Activated naive CD4-positive, alpha-beta T cell treated with anti-CD3 and anti-CD28 coated beads for 36 hours (primary cell): ENCODE data around the gene CCDC12. TPM values are rescaled to one million over a fixed set of nuclear protein-coding genes. Genes with fewer than 3 reads are reported as not detected.
A peak's percentile ranks its signal among the peaks of the same experiment; 100 is the strongest.

Experiments
- CTCF ChIA-PET: fragments of 350-600 bp; sonication (Branson Sonifier 250); formaldehyde crosslinking; loops from one replicate; lab custom pipeline; 2021; ENCODE audit warnings: antibody characterized with exemption; lab: Charles Lee
- DNase-seq: peaks from one replicate; pipeline ENCODE4 v3.0.0-alpha.2; 2020
- H3K27ac Mint-ChIP-seq: one replicate; pipeline ENCODE4 v1.8.0; 2021; ENCODE audit warnings: mild to moderate bottlenecking, mixed read lengths
- H3K27me3 Mint-ChIP-seq: one replicate; pipeline ENCODE4 v1.8.0; 2021; ENCODE audit warnings: low read depth, mixed read lengths
- H3K36me3 Mint-ChIP-seq: one replicate; pipeline ENCODE4 v1.8.0; 2021; ENCODE audit warnings: low read depth, mixed read lengths
- H3K4me1 Mint-ChIP-seq: one replicate; pipeline ENCODE4 v1.8.0; 2021; ENCODE audit warnings: low read depth, mixed read lengths
- H3K4me3 Mint-ChIP-seq: one replicate; pipeline ENCODE4 v1.8.0; 2021; ENCODE audit warnings: mild to moderate bottlenecking, moderate library complexity, mixed read lengths
- H3K9me3 Mint-ChIP-seq: one replicate; pipeline ENCODE4 v1.8.0; 2021; ENCODE audit warnings: mixed read lengths
- intact Hi-C: fragments of 100-400 bp; cut with micrococcal nuclease; formaldehyde crosslinking; loops from one replicate; pipeline ENCODE4 v1.15.1; 2023
- total RNA-seq, 2 experiments: library from RNA; stranded (reverse); gene quantifications; one replicate each; pipeline ENCODE4 v1.2.3, GENCODE V29; 2021

The CCDC12 gene
- total RNA-seq, 2 experiments from 2014 or later, result 37.6 to 43.0 TPM

GRCh38 chr3:47013231-47013630 is 36.7 kb upstream of the CCDC12 start:
- intact Hi-C loops, result no loop called here
- CTCF ChIA-PET, result no interaction called here

GRCh38 chr3:47012342-47013230 is 36.0 kb upstream of the CCDC12 start:
- H3K9me3 Mint-ChIP-seq, result no peaks in the 10 kb centered on the region
- peaks cover 13% of the 10 kb centered on the region for H3K36me3 Mint-ChIP-seq
- peak; percentile 5 for DNase-seq
- H3K27me3 Mint-ChIP-seq, result no peaks in the 10 kb centered on the region
- CTCF ChIA-PET, result no interaction called here
- H3K4me1 Mint-ChIP-seq, result peaks cover 15% of the 10 kb centered on the region
- peak overlapping the region; percentile 12 for H3K27ac Mint-ChIP-seq
- intact Hi-C loops, result no loop called here
- H3K4me3 Mint-ChIP-seq, result no peak overlapping the region

More at GRCh38 chr3:47013231-47013630, 36.7 kb upstream of the CCDC12 start:
- Mint-ChIP-seq H3K36me3 (peaks cover 14% of the 10 kb centered on the region), H3K27me3 (no peaks in the 10 kb centered on the region), H3K9me3 (no peaks in the 10 kb centered on the region), H3K27ac (no peak overlapping the region), H3K4me3 (no peak overlapping the region), H3K4me1 (peaks cover 21% of the 10 kb centered on the region)
- peak; percentile 3 for DNase-seq

DNA sequence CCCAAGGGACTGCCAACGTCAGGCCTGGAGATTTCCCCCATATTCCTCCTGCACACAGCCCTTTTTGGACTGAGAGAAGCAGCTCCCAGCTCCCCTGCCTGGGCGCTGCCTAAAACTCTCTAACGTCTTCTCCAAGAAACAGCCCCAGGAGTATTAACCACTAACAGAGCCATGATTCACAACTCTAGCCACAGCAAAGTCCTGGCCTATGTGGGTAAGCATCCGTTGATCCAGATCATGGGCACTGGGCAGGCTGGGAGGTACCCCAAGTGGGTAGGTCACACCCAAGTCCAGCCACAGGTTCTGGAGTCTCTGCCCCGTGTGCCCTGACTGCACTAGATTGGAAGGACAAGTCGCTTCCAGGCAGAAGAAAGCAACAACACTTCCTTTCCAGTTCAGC is 34.8 kb upstream of the CCDC12 start:
- Mint-ChIP-seq H3K27me3 (no peaks in the 10 kb centered on the region), H3K9me3 (no peaks in the 10 kb centered on the region), H3K4me1 (peaks cover 2% of the 10 kb centered on the region), H3K27ac (no peak overlapping the region), H3K36me3 (peaks cover 9% of the 10 kb centered on the region), H3K4me3 (no peak overlapping the region)
- CTCF ChIA-PET, result no interaction called here
- peak; percentile 3 for DNase-seq
- intact Hi-C loops, result no loop called here

DNA sequence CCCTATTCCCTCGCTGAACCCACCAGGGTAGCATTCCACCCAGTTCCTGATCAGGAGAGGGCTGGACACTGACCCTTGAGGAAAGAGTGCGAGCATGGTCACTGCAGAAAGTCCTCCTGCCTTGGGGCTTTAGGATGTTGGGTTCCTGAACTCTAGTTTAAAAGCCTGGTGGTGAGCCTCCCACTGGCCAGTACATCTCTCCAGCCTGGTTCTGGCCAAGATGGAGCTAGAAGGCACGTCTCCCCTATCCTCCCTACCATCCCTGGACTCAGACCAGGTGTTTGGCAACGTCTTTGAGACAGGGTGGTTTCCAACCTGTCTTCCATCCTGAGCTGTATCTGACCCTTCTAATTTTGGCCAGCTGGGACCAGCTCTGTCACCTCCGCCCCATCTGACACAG is 34.4 kb upstream of the CCDC12 start:
- DNase-seq, result peak; percentile 1
- CTCF ChIA-PET, result no interaction called here
- peaks cover 10% of the 10 kb centered on the region for H3K36me3 Mint-ChIP-seq
- H3K9me3 Mint-ChIP-seq, result no peaks in the 10 kb centered on the region
- no peaks in the 10 kb centered on the region for H3K27me3 Mint-ChIP-seq
- no peak overlapping the region for H3K27ac Mint-ChIP-seq
- no peak overlapping the region for H3K4me3 Mint-ChIP-seq
- intact Hi-C loops, result no loop called here
- peaks cover 2% of the 10 kb centered on the region for H3K4me1 Mint-ChIP-seq

DNA sequence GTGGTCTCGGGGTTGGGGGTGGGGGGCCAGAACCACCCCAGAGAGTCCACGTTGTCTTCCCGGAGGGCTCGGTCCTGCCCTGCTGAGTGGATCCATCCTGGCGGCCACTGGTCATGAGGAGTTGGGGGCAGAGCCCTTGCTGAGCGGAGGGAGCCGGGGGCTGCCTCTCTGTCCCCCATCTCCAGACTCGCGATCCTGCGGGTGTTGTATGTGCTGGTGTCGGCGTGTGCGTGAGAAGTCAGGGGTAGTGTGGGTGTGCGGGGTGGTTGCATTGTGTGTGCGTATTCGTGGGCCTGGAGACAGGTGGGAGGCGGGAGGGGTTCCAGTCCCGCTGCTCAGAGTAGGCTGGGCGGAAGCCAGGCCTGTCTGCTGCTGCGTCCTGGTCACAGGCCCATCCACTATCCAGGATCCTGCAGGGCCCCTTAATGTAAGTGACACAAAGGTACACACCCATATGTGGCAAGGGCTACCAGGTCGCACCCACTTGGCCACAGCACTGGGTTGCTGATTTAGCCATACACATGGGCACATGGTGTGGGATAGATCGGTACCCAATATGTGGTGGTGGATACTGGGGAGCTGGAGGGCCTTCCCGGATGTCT is 33.7 kb upstream of the CCDC12 start:
- Mint-ChIP-seq H3K4me3 (peak overlapping the region; percentile 45), H3K36me3 (peaks cover 10% of the 10 kb centered on the region), H3K4me1 (peaks cover 2% of the 10 kb centered on the region), H3K9me3 (no peaks in the 10 kb centered on the region), H3K27ac (peak overlapping the region; percentile 36), H3K27me3 (no peaks in the 10 kb centered on the region)
- CTCF ChIA-PET, result no interaction called here
- DNase-seq, result peak; percentile 3
- intact Hi-C loops, result no loop called here

- Mint-ChIP-seq H3K27me3 (no peaks in the 10 kb centered on the region), H3K36me3 (peaks cover 10% of the 10 kb centered on the region), H3K27ac (peak overlapping the region; percentile 36), H3K9me3 (no peaks in the 10 kb centered on the region), H3K4me1 (peaks cover 2% of the 10 kb centered on the region), H3K4me3 (peak overlapping the region; percentile 45)
- peak; percentile 77 for DNase-seq
- intact Hi-C loops, result loop anchor here (1.0 kb wide), 1 partner anchor 30 kb away; the partner anchor contains the start of gene NBEAL2
- CTCF ChIA-PET, result interaction anchor here (0.5 kb wide), 1 partner anchor 46 kb away, joined by 4 read pairs; no protein-coding TSS in a partner anchor
Measured at GRCh38 chr3:47009225-47010110, 32.9 kb upstream of the CCDC12 start.

GRCh38 chr3:47008851-47009224 is 32.3 kb upstream of the CCDC12 start:
- H3K4me3 Mint-ChIP-seq, result no peak overlapping the region
- intact Hi-C loops, result loop anchor here (1.0 kb wide), 1 partner anchor 30 kb away; the partner anchor contains the start of gene NBEAL2

GRCh38 chr3:47008234-47008796 is 31.8 kb upstream of the CCDC12 start:
- H3K4me3 Mint-ChIP-seq, result no peak overlapping the region
- peaks cover 2% of the 10 kb centered on the region for H3K4me1 Mint-ChIP-seq
- H3K9me3 Mint-ChIP-seq, result no peaks in the 10 kb centered on the region
- peaks cover 14% of the 10 kb centered on the region for H3K36me3 Mint-ChIP-seq
- CTCF ChIA-PET, result interaction anchor here (0.6 kb wide), 1 partner anchor 93 kb away, joined by 3 read pairs; no protein-coding TSS in a partner anchor
- DNase-seq, result no peak
- no peaks in the 10 kb centered on the region for H3K27me3 Mint-ChIP-seq
- intact Hi-C loops, result no loop called here
- no peak overlapping the region for H3K27ac Mint-ChIP-seq

More at GRCh38 chr3:47008851-47009224, 32.3 kb upstream of the CCDC12 start:
- no peaks in the 10 kb centered on the region for H3K27me3 Mint-ChIP-seq
- H3K4me1 Mint-ChIP-seq, result peaks cover 2% of the 10 kb centered on the region
- peaks cover 11% of the 10 kb centered on the region for H3K36me3 Mint-ChIP-seq
- no peak for DNase-seq
- CTCF ChIA-PET, result interaction anchor here (0.6 kb wide), 1 partner anchor 93 kb away, joined by 3 read pairs; no protein-coding TSS in a partner anchor
- H3K9me3 Mint-ChIP-seq, result no peaks in the 10 kb centered on the region
- H3K27ac Mint-ChIP-seq, result no peak overlapping the region

- Mint-ChIP-seq H3K36me3 (peaks cover 14% of the 10 kb centered on the region), H3K4me1 (peaks cover 2% of the 10 kb centered on the region), H3K27ac (no peak overlapping the region), H3K9me3 (no peaks in the 10 kb centered on the region), H3K4me3 (no peak overlapping the region), H3K27me3 (no peaks in the 10 kb centered on the region)
- intact Hi-C loops, result no loop called here
- CTCF ChIA-PET, result no interaction called here
- DNase-seq, result peak; percentile 4
Measured at GRCh38 chr3:47007482-47008233, 31.1 kb upstream of the CCDC12 start.

DNA sequence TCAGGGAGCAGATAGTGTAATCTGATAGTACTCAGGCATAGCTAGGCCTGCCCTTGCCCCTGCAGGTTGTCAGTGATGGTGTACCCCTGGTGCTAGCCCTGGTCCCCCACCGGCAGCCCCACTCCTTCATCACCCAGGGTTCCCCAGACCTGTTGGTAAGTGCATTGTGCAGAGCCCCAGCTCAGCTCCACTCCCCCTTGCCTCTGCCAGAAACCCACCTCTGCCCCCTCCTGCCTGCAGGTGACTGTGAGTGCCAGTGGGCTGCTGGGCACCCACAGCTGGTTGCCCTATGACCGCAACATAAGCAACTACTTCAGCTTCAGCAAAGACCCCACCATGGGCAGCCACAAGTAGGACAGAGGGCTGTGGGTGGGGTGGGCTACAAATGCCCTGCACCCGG is 30.5 kb upstream of the CCDC12 start:
- DNase-seq, result no peak
- no peaks in the 10 kb centered on the region for H3K27me3 Mint-ChIP-seq
- intact Hi-C loops, result no loop called here

DNA sequence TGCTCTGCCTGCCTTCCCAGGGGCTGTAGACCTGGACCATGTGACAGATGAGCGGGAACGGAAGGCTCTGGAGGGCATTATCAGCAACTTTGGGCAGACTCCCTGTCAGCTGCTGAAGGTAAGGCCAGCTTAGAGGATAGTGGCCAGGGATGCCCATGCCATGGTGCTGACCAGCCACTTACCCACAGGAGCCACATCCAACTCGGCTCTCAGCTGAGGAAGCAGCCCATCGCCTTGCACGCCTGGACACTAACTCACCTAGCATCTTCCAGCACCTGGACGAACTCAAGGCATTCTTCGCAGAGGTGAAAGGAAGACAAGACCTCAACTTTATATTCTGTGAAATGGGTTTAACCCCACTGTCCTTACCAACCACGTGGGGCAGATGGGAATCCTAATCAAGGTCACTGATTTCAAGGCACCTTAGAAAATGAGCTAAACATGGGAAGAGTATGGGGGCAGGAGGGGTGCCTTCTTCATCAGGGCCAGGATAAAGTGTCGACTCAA is 29.7 kb upstream of the CCDC12 start:
- Mint-ChIP-seq H3K27ac (no peak overlapping the region), H3K9me3 (no peaks in the 10 kb centered on the region), H3K4me3 (no peak overlapping the region), H3K4me1 (peaks cover 2% of the 10 kb centered on the region), H3K36me3 (peaks cover 18% of the 10 kb centered on the region), H3K27me3 (no peaks in the 10 kb centered on the region)
- CTCF ChIA-PET, result interaction anchor here (1.4 kb wide), 1 partner anchor 83 kb away, joined by 4 read pairs; no protein-coding TSS in a partner anchor
- intact Hi-C loops, result no loop called here
- DNase-seq, result no peak

More for the DNA sequence above, 30.5 kb upstream of the CCDC12 start:
- no peak overlapping the region for H3K27ac Mint-ChIP-seq
- peaks cover 2% of the 10 kb centered on the region for H3K4me1 Mint-ChIP-seq
- H3K4me3 Mint-ChIP-seq, result no peak overlapping the region
- H3K9me3 Mint-ChIP-seq, result no peaks in the 10 kb centered on the region
- CTCF ChIA-PET, result no interaction called here
- peaks cover 16% of the 10 kb centered on the region for H3K36me3 Mint-ChIP-seq
